OCI-LY3 (cell line): Measurements from ENCODE around the gene TRIM67.

ENCODE experiments used
- CTCF ChIP-seq: fragments of 200-600, 300-600 bp; sonication (generic); IDR thresholded peaks from 2 replicates; pipeline ENCODE4 v1.5.1; 2014; ENCODE audit warnings: antibody characterized with exemption, low read length, low read depth
- EZH2phosphoT487 ChIP-seq: fragments of 200-600 bp; shearing (Covaris generic); IDR thresholded peaks from 2 replicates; pipeline ENCODE4 v1.6.1; 2018; ENCODE audit warnings: antibody characterized with exemption, mixed run types, low read depth

DNA sequence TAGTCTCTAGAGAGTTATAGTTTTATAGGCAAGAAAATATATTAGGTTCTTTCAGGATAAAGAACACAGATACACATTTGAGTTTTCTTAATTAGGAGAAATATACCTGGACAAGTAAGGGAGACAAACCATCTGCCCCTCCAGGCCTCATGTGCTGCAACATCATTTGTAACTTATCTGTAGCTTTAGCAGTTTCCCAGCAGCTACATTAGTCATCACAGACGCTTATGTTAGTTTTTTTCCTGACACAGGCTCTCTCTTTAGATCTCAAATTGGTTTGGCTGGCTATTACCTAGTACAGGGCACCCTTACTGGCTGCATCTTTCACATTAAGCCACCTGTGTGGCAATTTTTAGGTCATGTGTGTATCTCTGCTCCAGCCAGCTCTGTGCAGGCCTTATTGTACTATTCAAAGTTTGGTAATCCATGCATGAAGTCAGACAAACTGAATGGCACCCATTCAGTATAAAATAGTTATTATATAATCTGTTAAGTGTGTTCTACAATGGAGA is 105.0 kb downstream of the TRIM67 start:
- TF ChIP-seq CTCF (no peak), EZH2phosphoT487 (no peak)
